Stimulated activated naive CD8-positive, alpha-beta T cell treated with anti-CD3 and anti-CD28 coated beads, Interleukin-15, Interleukin-2, amounts not matched to agents 100 ng/mL and 50 ng/mL, for 24 hours (primary cell): Measurements from ENCODE around the gene ANKRD63.

Experiments
- H3K27ac Mint-ChIP-seq: one replicate; pipeline ENCODE4 v1.8.0; 2021; ENCODE audit warnings: mild to moderate bottlenecking, mixed read lengths
- H3K27me3 Mint-ChIP-seq: one replicate; pipeline ENCODE4 v1.8.0; 2021; ENCODE audit warnings: mixed read lengths
- H3K36me3 Mint-ChIP-seq: one replicate; pipeline ENCODE4 v1.8.0; 2021; ENCODE audit warnings: low read depth, mixed read lengths
- H3K4me1 Mint-ChIP-seq: one replicate; pipeline ENCODE4 v1.8.0; 2021; ENCODE audit warnings: low read depth, mixed read lengths
- H3K4me3 Mint-ChIP-seq: one replicate; pipeline ENCODE4 v1.8.0; 2021; ENCODE audit warnings: mild to moderate bottlenecking, mixed read lengths
- H3K9me3 Mint-ChIP-seq: one replicate; pipeline ENCODE4 v1.8.0; 2021; ENCODE audit warnings: mixed read lengths

Gene ANKRD63

GRCh38 chr15:40242601-40243000 lies 40.3 kb downstream of the ANKRD63 start:
- Mint-ChIP-seq H3K27ac (no peak overlapping the region), H3K9me3 (no peaks in the 10 kb centered on the region), H3K27me3 (peaks cover 16% of the 10 kb centered on the region), H3K4me1 (peaks cover 6% of the 10 kb centered on the region), H3K4me3 (no peak overlapping the region), H3K36me3 (no peaks in the 10 kb centered on the region)

- H3K27ac Mint-ChIP-seq = no peak overlapping the region
- H3K27me3 Mint-ChIP-seq = peaks cover 16% of the 10 kb centered on the region
- H3K4me3 Mint-ChIP-seq = no peak overlapping the region
- H3K9me3 Mint-ChIP-seq = no peaks in the 10 kb centered on the region
- H3K36me3 Mint-ChIP-seq = no peaks in the 10 kb centered on the region
- peaks cover 6% of the 10 kb centered on the region for H3K4me1 Mint-ChIP-seq
Measured at GRCh38 chr15:40242213-40242599, 40.7 kb downstream of the ANKRD63 start.

- Mint-ChIP-seq H3K27ac (no peak overlapping the region), H3K27me3 (peaks cover 16% of the 10 kb centered on the region), H3K4me1 (peaks cover 6% of the 10 kb centered on the region), H3K4me3 (no peak overlapping the region), H3K36me3 (no peaks in the 10 kb centered on the region), H3K9me3 (no peaks in the 10 kb centered on the region)
Measured at GRCh38 chr15:40241269-40242212, 41.3 kb downstream of the ANKRD63 start.

- no peaks in the 10 kb centered on the region for H3K36me3 Mint-ChIP-seq
- H3K27me3 Mint-ChIP-seq = peaks cover 16% of the 10 kb centered on the region
- H3K4me1 Mint-ChIP-seq = peaks cover 6% of the 10 kb centered on the region
- no peak overlapping the region for H3K4me3 Mint-ChIP-seq
- no peak overlapping the region for H3K27ac Mint-ChIP-seq
- no peaks in the 10 kb centered on the region for H3K9me3 Mint-ChIP-seq
Measured at GRCh38 chr15:40240619-40241221, 42.1 kb downstream of the ANKRD63 start.

- Mint-ChIP-seq H3K27me3 (peaks cover 16% of the 10 kb centered on the region), H3K36me3 (no peaks in the 10 kb centered on the region), H3K27ac (no peak overlapping the region), H3K4me3 (no peak overlapping the region), H3K9me3 (no peaks in the 10 kb centered on the region), H3K4me1 (peaks cover 9% of the 10 kb centered on the region)
Measured at GRCh38 chr15:40239693-40240618, 42.9 kb downstream of the ANKRD63 start.

GRCh38 chr15:40239404-40239692 lies 43.5 kb downstream of the ANKRD63 start:
- no peaks in the 10 kb centered on the region for H3K9me3 Mint-ChIP-seq
- no peaks in the 10 kb centered on the region for H3K36me3 Mint-ChIP-seq
- H3K4me1 Mint-ChIP-seq = peaks cover 10% of the 10 kb centered on the region
- H3K4me3 Mint-ChIP-seq = no peak overlapping the region
- no peak overlapping the region for H3K27ac Mint-ChIP-seq
- peaks cover 16% of the 10 kb centered on the region for H3K27me3 Mint-ChIP-seq

- Mint-ChIP-seq H3K4me3 (no peak within 1 kb of the TSS), H3K27ac (no peak within 1 kb of the TSS), H3K4me1 (peaks cover 10% of the 10 kb centered on the region), H3K36me3 (no peaks in the 10 kb centered on the region), H3K9me3 (no peaks in the 10 kb centered on the region), H3K27me3 (peaks cover 16% of the 10 kb centered on the region)
Measured at GRCh38 chr15:40238532-40239403, 44.1 kb downstream of the ANKRD63 start, which contains the start of gene PAK6. PAK6 (plus strand) TSS chr15:40239063; CDS start chr15:40264786, 25,723 bp downstream.

GRCh38 chr15:40235201-40235885 lies 47.5 kb downstream of the ANKRD63 start:
- peaks cover 10% of the 10 kb centered on the region for H3K4me1 Mint-ChIP-seq
- H3K4me3 Mint-ChIP-seq = no peak overlapping the region
- no peak overlapping the region for H3K27ac Mint-ChIP-seq
- H3K36me3 Mint-ChIP-seq = no peaks in the 10 kb centered on the region
- H3K27me3 Mint-ChIP-seq = peaks cover 16% of the 10 kb centered on the region
- H3K9me3 Mint-ChIP-seq = no peaks in the 10 kb centered on the region

- Mint-ChIP-seq H3K36me3 (peaks cover under 1% of the 10 kb centered on the region), H3K27me3 (peaks cover 15% of the 10 kb centered on the region), H3K4me1 (peaks cover 10% of the 10 kb centered on the region), H3K27ac (no peak overlapping the region), H3K4me3 (no peak overlapping the region), H3K9me3 (no peaks in the 10 kb centered on the region)
Measured at GRCh38 chr15:40234783-40235182, 48.1 kb downstream of the ANKRD63 start.

GRCh38 chr15:40233727-40234577 lies 48.9 kb downstream of the ANKRD63 start:
- Mint-ChIP-seq H3K36me3 (peaks cover 4% of the 10 kb centered on the region), H3K9me3 (no peaks in the 10 kb centered on the region), H3K4me1 (peaks cover 4% of the 10 kb centered on the region), H3K27ac (no peak overlapping the region), H3K4me3 (no peak overlapping the region), H3K27me3 (peaks cover 9% of the 10 kb centered on the region)

- Mint-ChIP-seq H3K4me3 (no peak overlapping the region), H3K4me1 (peaks cover 4% of the 10 kb centered on the region), H3K27ac (no peak overlapping the region), H3K36me3 (peaks cover 10% of the 10 kb centered on the region), H3K9me3 (no peaks in the 10 kb centered on the region), H3K27me3 (peaks cover under 1% of the 10 kb centered on the region)
Measured at GRCh38 chr15:40232625-40233070, 50.2 kb downstream of the ANKRD63 start.
